Activated CD8-positive, alpha-beta memory T cell treated with anti-CD3 and anti-CD28 coated beads for 1 hour (primary cell): ENCODE results near the gene OR4M1.
"Not testable (repeated sequence)": the region's sequence is repeated elsewhere in the genome, so short reads cannot be mapped to it uniquely, and the experiment has no call there.

Experiments used
- DNase-seq, 2 donors: peaks; one replicate each; pipeline ENCODE4 v3.0.0-alpha.2; 2020; ENCODE audit warnings: low read depth in 1 of 2; ENCODE audit errors: extremely low read depth in 1 of 2

Gene OR4M1

DNA sequence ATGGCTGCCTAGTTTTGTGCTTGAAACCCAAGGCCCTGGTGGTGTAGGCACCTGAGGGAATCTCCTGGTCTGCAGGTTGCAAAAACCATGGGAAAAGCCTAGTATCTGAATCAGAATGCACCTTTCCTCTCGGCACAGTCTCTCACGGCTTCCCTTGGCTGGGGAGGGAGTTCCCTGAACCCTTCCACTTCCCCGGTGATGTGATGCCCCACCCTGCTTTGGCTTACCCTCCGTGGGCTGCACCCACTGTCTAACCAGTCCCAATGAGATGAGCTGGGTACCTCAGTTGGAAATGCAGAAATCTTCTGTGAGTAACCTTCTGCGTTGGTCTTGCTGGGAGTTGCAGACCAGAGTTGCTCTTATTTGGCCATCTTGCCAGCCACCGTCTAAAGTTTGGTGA is 47.7 kb downstream of the OR4M1 start:
- DNase-seq: not testable (repeated sequence)

DNA sequence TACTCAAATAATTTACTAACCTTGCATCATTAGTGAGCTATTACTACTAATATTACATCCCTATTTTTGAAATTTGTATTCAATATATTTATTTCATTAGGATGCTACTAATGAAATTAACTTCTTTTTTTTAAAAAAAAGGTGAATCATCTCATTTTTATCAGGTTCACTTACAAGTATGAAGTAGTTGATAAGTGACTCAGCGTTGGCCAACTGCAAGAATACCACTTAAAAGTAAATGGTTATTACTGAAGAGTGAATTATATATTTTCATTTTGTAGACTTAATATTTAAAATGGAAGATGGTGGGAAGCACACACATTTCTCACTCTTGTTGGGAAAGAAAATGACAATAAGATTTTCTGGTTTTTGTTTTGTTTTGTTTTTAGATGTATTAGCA is 49.9 kb downstream of the OR4M1 start:
- DNase-seq: no peak

DNA sequence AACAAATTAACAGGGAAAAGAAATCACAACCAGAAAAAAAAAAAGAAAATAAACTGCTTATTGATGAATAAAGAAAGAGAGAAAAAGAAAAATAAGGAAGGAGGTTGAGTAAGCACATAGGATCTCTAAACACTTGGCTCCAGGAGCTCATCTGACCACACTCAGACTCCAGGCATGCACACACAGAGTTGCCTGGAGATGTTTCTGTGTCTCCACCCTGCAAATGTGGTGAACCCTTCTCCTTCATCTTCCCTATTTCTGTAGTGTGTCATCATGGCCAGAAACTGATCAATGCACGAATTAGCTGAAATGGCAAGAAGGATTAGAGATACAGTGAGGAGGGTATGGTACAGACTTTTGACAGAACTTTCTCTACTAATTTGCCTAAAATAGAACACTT is 50.5 kb downstream of the OR4M1 start:
- DNase-seq: no peak

DNA sequence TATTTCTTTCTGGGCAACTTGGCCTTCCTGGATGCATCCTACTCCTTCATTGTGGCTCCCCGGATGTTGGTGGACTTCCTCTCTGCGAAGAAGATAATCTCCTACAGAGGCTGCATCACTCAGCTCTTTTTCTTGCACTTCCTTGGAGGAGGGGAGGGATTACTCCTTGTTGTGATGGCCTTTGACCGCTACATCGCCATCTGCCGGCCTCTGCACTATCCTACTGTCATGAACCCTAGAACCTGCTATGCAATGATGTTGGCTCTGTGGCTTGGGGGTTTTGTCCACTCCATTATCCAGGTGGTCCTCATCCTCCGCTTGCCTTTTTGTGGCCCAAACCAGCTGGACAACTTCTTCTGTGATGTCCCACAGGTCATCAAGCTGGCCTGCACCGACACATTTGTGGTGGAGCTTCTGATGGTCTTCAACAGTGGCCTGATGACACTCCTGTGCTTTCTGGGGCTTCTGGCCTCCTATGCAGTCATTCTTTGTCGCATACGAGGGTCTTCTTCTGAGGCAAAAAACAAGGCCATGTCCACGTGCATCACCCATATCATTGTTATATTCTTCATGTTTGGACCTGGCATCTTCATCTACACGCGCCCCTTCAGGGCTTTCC is 54.4 kb downstream of the OR4M1 start:
- not testable (repeated sequence) for DNase-seq

DNA sequence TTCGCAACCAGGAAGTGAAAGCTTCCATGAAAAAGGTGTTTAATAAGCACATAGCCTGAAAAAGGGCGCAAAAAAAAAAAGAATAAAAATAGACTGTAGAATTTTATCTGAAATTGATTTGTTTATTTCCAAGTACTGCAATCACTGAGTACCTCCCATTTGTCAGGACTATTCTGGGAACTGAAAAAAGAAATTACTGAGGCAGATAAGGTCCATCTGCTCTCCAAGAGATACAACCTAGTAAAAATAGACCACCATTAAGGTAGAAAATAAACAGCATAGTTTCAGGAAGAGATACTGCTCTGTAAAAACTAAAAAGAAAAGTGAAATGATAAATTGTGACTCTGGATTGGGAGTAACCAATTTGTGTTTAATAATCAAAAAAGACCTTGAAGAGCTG is 55.0 kb downstream of the OR4M1 start:
- DNase-seq: no peak
